HUES48 (cell line): Measurements from ENCODE around the gene TMBIM1.

Source experiments
- H3K27ac ChIP-seq: one replicate; pipeline ENCODE4 v1.7.0; 2013; ENCODE audit warnings: low read depth, low read length, inconsistent platforms
- H3K27me3 ChIP-seq: 2 replicates; pipeline ENCODE4 v1.6.1; 2013; ENCODE audit warnings: mild to moderate bottlenecking, low read length; ENCODE audit not compliant: control insufficient read depth, insufficient read depth
- H3K36me3 ChIP-seq: 2 replicates; pipeline ENCODE4 v1.6.1; 2013; ENCODE audit warnings: low read length; ENCODE audit not compliant: control insufficient read depth, insufficient read depth
- H3K4me1 ChIP-seq: 2 replicates; pipeline ENCODE4 v1.6.1; 2013; ENCODE audit warnings: mild to moderate bottlenecking, low read length; ENCODE audit not compliant: control insufficient read depth, insufficient read depth
- H3K4me3 ChIP-seq: 2 replicates; pipeline ENCODE4 v1.5.1; 2013; ENCODE audit warnings: mild to moderate bottlenecking, low read depth, low read length
- H3K9ac ChIP-seq: 2 replicates; pipeline ENCODE4 v1.6.1; 2013; ENCODE audit warnings: mild to moderate bottlenecking, low read depth, low read length, moderate library complexity
- H3K9me3 ChIP-seq: 2 replicates; pipeline ENCODE4 v1.6.1; 2013; ENCODE audit warnings: low read length; ENCODE audit not compliant: control insufficient read depth, insufficient read depth

The TMBIM1 gene

GRCh38 chr2:218300141-218300540 lies 7.8 kb upstream of the TMBIM1 start:
- H3K27me3 ChIP-seq, result no peaks in the 10 kb centered on the region

GRCh38 chr2:218298314-218298875 lies 6.1 kb upstream of the TMBIM1 start:
- Histone ChIP-seq H3K9me3 (no peaks in the 10 kb centered on the region), H3K27ac (no peak overlapping the region), H3K9ac (no peak overlapping the region), H3K4me1 (peaks cover 10% of the 10 kb centered on the region), H3K27me3 (no peaks in the 10 kb centered on the region), H3K36me3 (no peaks in the 10 kb centered on the region), H3K4me3 (no peak overlapping the region)

More at GRCh38 chr2:218300141-218300540, 7.8 kb upstream of the TMBIM1 start:
- H3K9ac ChIP-seq, result no peak overlapping the region
- no peak overlapping the region for H3K27ac ChIP-seq
- peaks cover 1% of the 10 kb centered on the region; the same call in 1 of the 2 replicates for H3K4me1 ChIP-seq
- no peak overlapping the region for H3K4me3 ChIP-seq
- H3K36me3 ChIP-seq, result no peaks in the 10 kb centered on the region
- H3K9me3 ChIP-seq, result no peaks in the 10 kb centered on the region

DNA sequence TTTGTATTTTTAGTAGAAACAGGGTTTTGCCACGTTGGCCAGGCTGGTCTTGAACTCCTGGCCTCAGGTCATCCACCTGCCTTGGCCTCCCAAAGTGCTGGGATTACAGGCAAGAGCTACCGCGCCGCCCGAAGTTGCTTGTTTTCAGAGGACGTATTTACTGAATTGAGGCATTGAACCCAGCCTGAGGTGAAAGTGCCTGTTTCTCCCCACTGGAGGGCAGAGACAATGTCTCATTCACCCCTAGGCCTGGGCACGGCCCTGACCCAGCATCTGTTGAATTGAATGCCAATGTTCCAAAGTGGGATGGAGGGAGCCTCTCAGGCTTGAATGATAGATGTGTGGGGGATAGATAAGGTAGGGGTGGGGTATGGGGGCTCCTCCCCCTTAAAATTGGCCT lies 4.5 kb upstream of the TMBIM1 start:
- H3K4me3 ChIP-seq, result no peak overlapping the region
- no peaks in the 10 kb centered on the region for H3K27me3 ChIP-seq
- no peaks in the 10 kb centered on the region for H3K9me3 ChIP-seq
- H3K9ac ChIP-seq, result no peak overlapping the region
- peaks cover 20% of the 10 kb centered on the region for H3K4me1 ChIP-seq
- no peaks in the 10 kb centered on the region for H3K36me3 ChIP-seq
- no peak overlapping the region for H3K27ac ChIP-seq

GRCh38 chr2:218296200-218296599 lies 3.9 kb upstream of the TMBIM1 start:
- Histone ChIP-seq H3K4me1 (peaks cover 20% of the 10 kb centered on the region), H3K27ac (no peak overlapping the region), H3K36me3 (no peaks in the 10 kb centered on the region), H3K9ac (no peak overlapping the region), H3K27me3 (no peaks in the 10 kb centered on the region; the same call in 1 of the 2 replicates), H3K9me3 (no peaks in the 10 kb centered on the region), H3K4me3 (no peak overlapping the region)

- no peak overlapping the region for H3K9ac ChIP-seq
- H3K27me3 ChIP-seq, result no peaks in the 10 kb centered on the region; the same call in 1 of the 2 replicates
- H3K4me1 ChIP-seq, result peaks cover 20% of the 10 kb centered on the region
- no peak overlapping the region for H3K4me3 ChIP-seq
- H3K27ac ChIP-seq, result no peak overlapping the region
- H3K36me3 ChIP-seq, result no peaks in the 10 kb centered on the region
- H3K9me3 ChIP-seq, result no peaks in the 10 kb centered on the region
Measured at GRCh38 chr2:218295029-218295428, 2.7 kb upstream of the TMBIM1 start.

DNA sequence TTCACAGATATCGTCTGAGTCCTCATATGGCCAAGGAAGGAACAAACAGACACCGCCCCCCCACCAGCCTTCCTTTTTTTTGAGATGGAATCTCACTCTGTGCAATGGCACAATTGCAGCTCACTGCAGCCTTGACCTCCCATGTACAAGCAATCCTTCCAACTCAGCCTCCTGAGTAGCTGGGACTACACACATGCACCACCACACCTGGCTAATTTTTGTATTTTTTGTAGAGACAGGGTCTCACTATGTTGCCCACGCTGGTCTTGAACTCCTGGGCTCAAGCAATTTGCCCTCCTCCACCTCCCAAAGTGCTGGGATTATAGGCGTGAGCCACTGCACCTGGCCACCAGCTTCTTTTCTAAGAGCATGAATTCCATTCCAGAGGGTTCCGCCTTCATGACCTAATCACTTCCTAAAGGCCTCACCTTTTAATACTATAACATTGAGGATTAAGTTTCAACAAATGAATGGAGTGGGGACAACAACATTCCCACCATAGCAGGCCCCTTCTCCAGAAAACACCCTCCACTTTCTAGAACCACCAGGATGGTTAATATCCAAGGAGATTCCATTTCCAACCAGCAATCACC lies 2.2 kb upstream of the TMBIM1 start:
- H3K36me3 ChIP-seq, result no peaks in the 10 kb centered on the region
- no peaks in the 10 kb centered on the region; the same call in 1 of the 2 replicates for H3K27me3 ChIP-seq
- no peak overlapping the region for H3K4me3 ChIP-seq
- H3K4me1 ChIP-seq, result peaks cover 20% of the 10 kb centered on the region
- no peak overlapping the region for H3K27ac ChIP-seq
- no peak overlapping the region for H3K9ac ChIP-seq
- no peaks in the 10 kb centered on the region for H3K9me3 ChIP-seq

DNA sequence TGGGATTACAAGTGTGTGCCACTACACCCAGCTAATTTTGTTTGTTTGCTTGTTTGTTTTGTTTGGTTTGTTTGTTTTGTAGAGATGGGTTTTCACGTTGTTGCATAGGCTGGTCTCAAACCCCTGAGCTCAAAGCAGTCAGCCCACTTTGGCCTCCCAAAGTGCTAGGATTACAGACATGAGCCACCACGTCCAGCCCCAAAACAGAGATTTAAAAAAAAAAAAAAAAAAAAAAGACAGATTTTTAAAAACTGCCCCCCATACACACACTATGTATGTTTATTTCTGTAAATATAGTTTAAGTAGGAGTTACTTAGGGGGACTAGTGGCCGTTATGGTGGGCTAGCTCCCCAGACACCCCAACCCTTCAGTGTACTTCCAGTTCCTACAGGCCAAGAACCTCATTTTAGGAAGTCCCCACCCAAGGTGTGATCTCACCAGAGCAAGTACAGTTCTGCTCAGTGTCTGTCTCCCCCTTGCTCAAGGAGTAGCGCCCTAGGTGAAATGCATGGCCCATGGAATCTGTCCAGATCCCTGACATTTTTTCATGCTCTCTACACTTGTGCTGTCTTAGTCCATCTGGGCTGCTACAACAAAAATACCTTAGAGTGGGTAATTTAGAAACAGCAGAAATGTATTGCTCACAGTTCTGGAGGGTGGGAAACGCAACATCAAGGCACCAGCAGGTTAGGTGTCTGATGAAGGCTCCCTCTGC lies 1.6 kb upstream of the TMBIM1 start:
- no peak overlapping the region for H3K4me3 ChIP-seq
- H3K27ac ChIP-seq, result no peak overlapping the region
- H3K4me1 ChIP-seq, result peaks cover 20% of the 10 kb centered on the region
- no peaks in the 10 kb centered on the region for H3K9me3 ChIP-seq
- no peaks in the 10 kb centered on the region for H3K36me3 ChIP-seq
- H3K27me3 ChIP-seq, result no peaks in the 10 kb centered on the region; the same call in 1 of the 2 replicates
- no peak overlapping the region for H3K9ac ChIP-seq

- Histone ChIP-seq H3K9me3 (no peaks in the 10 kb centered on the region), H3K27ac (no peak overlapping the region), H3K9ac (peak overlapping the region; percentile 46; the same call in 1 of the 2 replicates), H3K36me3 (no peaks in the 10 kb centered on the region), H3K4me3 (peak overlapping the region; percentile 66), H3K27me3 (no peaks in the 10 kb centered on the region; the same call in 1 of the 2 replicates), H3K4me1 (peaks cover 26% of the 10 kb centered on the region)
Measured at GRCh38 chr2:218291318-218292047, 820 bp downstream of the TMBIM1 start.

GRCh38 chr2:218290316-218291261 lies 1.7 kb downstream of the TMBIM1 start:
- no peak overlapping the region for H3K4me3 ChIP-seq
- no peaks in the 10 kb centered on the region; the same call in 1 of the 2 replicates for H3K27me3 ChIP-seq
- no peak overlapping the region for H3K9ac ChIP-seq
- H3K27ac ChIP-seq, result no peak overlapping the region
- no peaks in the 10 kb centered on the region for H3K9me3 ChIP-seq
- H3K4me1 ChIP-seq, result peaks cover 29% of the 10 kb centered on the region
- H3K36me3 ChIP-seq, result no peaks in the 10 kb centered on the region

DNA sequence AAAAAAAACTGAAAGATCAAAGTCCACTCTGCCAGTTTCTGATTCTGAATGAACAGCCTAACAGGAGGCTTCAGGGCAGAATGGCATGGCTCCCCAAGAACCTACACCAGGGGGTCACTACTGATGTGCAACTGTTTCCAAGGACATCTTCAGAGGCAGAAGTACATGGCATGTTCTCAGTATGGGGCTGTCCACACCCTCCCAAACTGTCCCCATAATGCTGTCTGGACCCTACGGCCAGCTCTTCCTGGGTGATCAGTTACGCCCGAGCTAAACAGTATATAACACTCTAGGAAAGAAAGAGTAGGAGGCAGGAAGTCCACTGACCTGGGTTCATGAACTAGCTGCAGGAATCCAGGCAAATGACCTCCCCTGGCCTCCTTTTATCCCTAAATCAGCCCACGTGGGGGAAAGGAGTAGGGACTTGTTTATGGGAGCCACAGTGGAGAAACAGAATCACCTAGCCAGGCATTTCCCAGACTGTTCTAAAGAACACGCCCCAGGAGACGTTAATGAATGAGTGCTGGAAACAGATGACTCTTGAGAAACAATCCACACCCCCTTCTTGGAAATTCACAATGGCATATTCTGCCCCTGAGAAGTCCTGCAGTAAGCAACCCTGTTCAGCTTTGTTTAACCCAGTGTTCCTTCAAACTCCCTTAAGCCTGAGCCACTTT lies 2.5 kb downstream of the TMBIM1 start:
- Histone ChIP-seq H3K27me3 (no peaks in the 10 kb centered on the region; the same call in 1 of the 2 replicates), H3K27ac (no peak overlapping the region), H3K9me3 (no peaks in the 10 kb centered on the region), H3K36me3 (no peaks in the 10 kb centered on the region), H3K4me3 (no peak overlapping the region), H3K9ac (no peak overlapping the region), H3K4me1 (peaks cover 24% of the 10 kb centered on the region)
